Right lobe of liver (tissue), 6 donors: ENCODE results near the gene SNPH. TPM values are rescaled to one million over a fixed set of nuclear protein-coding genes. Genes with fewer than 3 reads are reported as not detected.

ENCODE experiments used
- ATAC-seq, 4 donors: fragments of 200-7000 bp; cut with Tn5 transposase; one replicate each; pipeline ENCODE4 v1.9.1; 2020; ENCODE audit warnings: mild to moderate bottlenecking in 4 of 4, moderate library complexity in 4 of 4
- DNase-seq, 3 donors: peaks; one replicate each; pipeline ENCODE4 v3.0.0-alpha.2; 2020
- H3K27ac ChIP-seq, 3 donors: fragments of 200-600 bp; one replicate each; pipeline ENCODE4 v1.8.0; 2022
- H3K27me3 ChIP-seq, 2 donors: fragments of 200-600 bp; one replicate each; pipeline ENCODE4 v1.8.0; 2022
- H3K36me3 ChIP-seq, 4 donors: fragments of 200-600 bp; sonication (generic) in 1 of 4; one replicate each; pipeline versions ENCODE4 v1.5.1 to v1.8.0; 2017 to 2022; ENCODE audit warnings: control low read depth in 1 of 4
- H3K4me1 ChIP-seq, 4 donors: fragments of 200-600 bp; sonication (generic) in 1 of 4; one replicate each; pipeline versions ENCODE4 v1.5.1 to v1.8.0; 2017 to 2022; ENCODE audit warnings: control low read depth in 1 of 4
- H3K4me3 ChIP-seq, 3 donors: fragments of 200-600 bp; one replicate each; pipeline ENCODE4 v1.8.0; 2022
- H3K9me3 ChIP-seq, 4 donors: fragments of 200-600 bp; sonication (generic) in 1 of 4; one replicate each; pipeline versions ENCODE4 v1.5.1 to v1.8.0; 2017 to 2022; ENCODE audit warnings: control low read depth in 1 of 4
- CTCF ChIP-seq, 4 donors: fragments of 200-600 bp in 3 of 4; fragments of 450-650 bp in 1 of 4; IDR thresholded peaks; one replicate each; pipeline versions ENCODE4 v1.5.1 to v1.8.0; 2016 to 2022; ENCODE audit warnings: antibody characterized with exemption in 4 of 4, mild to moderate bottlenecking in 2 of 4
- POLR2A ChIP-seq: fragments of 450-650 bp; IDR thresholded peaks from one replicate; pipeline ENCODE4 v1.6.1; 2017; ENCODE audit warnings: antibody characterized with exemption, mild to moderate bottlenecking
- WGBS: methylation state at CpG from one replicate; pipeline ENCODE4 v1.1.6; 2018; ENCODE audit warnings: low coverage, low lambda C conversion rate; ENCODE audit not compliant: insufficient coverage; ENCODE audit errors: missing lambda C conversion rate; 5-methylcytosine and 5-hydroxymethylcytosine counted together
- intact Hi-C, 2 donors: fragments of 100-400 bp; cut with DNase I; formaldehyde crosslinking; loops; one replicate each; pipeline versions ENCODE4 v1.11.2 to v1.14.1; 2022
- total RNA-seq, 6 experiments: library from RNA; depleted of rRNA in 2 of 6; stranded (reverse); fragments of >200 nt in 2 of 6; fragmentation: NEBNext Ultra II Directional in 3 of 6; extraction: Animal tissue kit (Norgen Biotek cat#: 25700) in 3 of 6; gene quantifications; one replicate each; pipeline versions ENCODE4 v1.1.0 to v1.2.4, GENCODE V29; 2016 to 2023
- donor health status: DM: no; HTN: yes; CAD: no.
- donor health status: DM: no; HTN: no; CAD: no.
- donor health status: DM: no; HTN: no; CAD: no.
- donor health status: DM: no; HTN: yes; CAD: no.
- donor health status: DM: no; HTN: yes; CAD: no.

The SNPH gene
- total RNA-seq, 6 experiments from 2014 or later = 0.11 to 0.61 (median 0.12) TPM

- H3K27ac ChIP-seq = no peak overlapping the region
- no peaks in the 10 kb centered on the region for H3K27me3 ChIP-seq
- intact Hi-C loops = no loop called here
- DNase-seq (no peak), ATAC-seq (no peak)
- WGBS = 68% methylated on average over 5 of the region's 6 CpGs
- peaks cover 0 to 5% (median 0%) of the 10 kb centered on the region in 4 donors for H3K4me1 ChIP-seq
- H3K36me3 ChIP-seq = no peaks in the 10 kb centered on the region
- TF ChIP-seq CTCF (IDR thresholded peaks at IDR 0.05) = no peak
- TF ChIP-seq POLR2A = no peak
- no peaks in the 10 kb centered on the region for H3K9me3 ChIP-seq
- no peak overlapping the region for H3K4me3 ChIP-seq
Observed at GRCh38 chr20:1280195-1281102, 14.4 kb downstream of the SNPH start.

GRCh38 chr20:1281279-1282057 lies 15.4 kb downstream of the SNPH start:
- no peaks in the 10 kb centered on the region for H3K9me3 ChIP-seq
- peaks cover 0 to 5% (median 0%) of the 10 kb centered on the region in 4 donors for H3K4me1 ChIP-seq
- TF ChIP-seq POLR2A = no peak
- H3K36me3 ChIP-seq = no peaks in the 10 kb centered on the region
- ATAC-seq = peak; percentile 49 to 88 (median 68)
- H3K27me3 ChIP-seq = no peaks in the 10 kb centered on the region
- no peak for DNase-seq
- no peak overlapping the region for H3K4me3 ChIP-seq
- H3K27ac ChIP-seq = no peak overlapping the region
- WGBS = 38% methylated on average over 7 of the region's 7 CpGs
- intact Hi-C loops = no loop called here

GRCh38 chr20:1282966-1283365 lies 16.9 kb downstream of the SNPH start:
- whole genome bisulfite sequencing = 52% methylated on average over 2 of the region's 3 CpGs
- no peak overlapping the region for H3K4me3 ChIP-seq
- ATAC-seq (no peak), DNase-seq (no peak)
- no peak for TF ChIP-seq POLR2A
- no peak for TF ChIP-seq CTCF (IDR thresholded peaks at IDR 0.05)
- no peaks in the 10 kb centered on the region for H3K9me3 ChIP-seq
- H3K4me1 ChIP-seq = peaks cover 0 to 5% (median 0%) of the 10 kb centered on the region in 4 donors
- H3K36me3 ChIP-seq = no peaks in the 10 kb centered on the region
- H3K27ac ChIP-seq = no peak overlapping the region
- H3K27me3 ChIP-seq = no peaks in the 10 kb centered on the region
- intact Hi-C loops = no loop called here

- WGBS = 79% methylated on average over 6 of the region's 9 CpGs
- Histone ChIP-seq H3K4me1 (peaks cover 0 to 5% (median 0%) of the 10 kb centered on the region in 4 donors), H3K9me3 (no peaks in the 10 kb centered on the region), H3K27ac (no peak overlapping the region), H3K36me3 (no peaks in the 10 kb centered on the region), H3K4me3 (no peak overlapping the region), H3K27me3 (no peaks in the 10 kb centered on the region)
- DNase-seq = no peak
- intact Hi-C loops = no loop called here
- no peak for ATAC-seq
- TF ChIP-seq POLR2A = no peak
- TF ChIP-seq CTCF (IDR thresholded peaks at IDR 0.05) = no peak
Observed at GRCh38 chr20:1283522-1284510, 17.7 kb downstream of the SNPH start.
